ENCODE measurements around the gene TCF15.
A peak's percentile ranks its signal among the peaks of the same experiment; 100 is the strongest.
"Not testable (repeated sequence)": the region's sequence is repeated elsewhere in the genome, so short reads cannot be mapped to it uniquely, and the experiment has no call there.

The TCF15 gene

GRCh38 chr20:610130-611046 lies at the start of gene TCF15:
Gene TCF15, minus strand, starts transcription at chr20:610309. Its CDS starts 72 bp downstream, at chr20:610237.
- peak; percentile 11 for DNase-seq

DNA sequence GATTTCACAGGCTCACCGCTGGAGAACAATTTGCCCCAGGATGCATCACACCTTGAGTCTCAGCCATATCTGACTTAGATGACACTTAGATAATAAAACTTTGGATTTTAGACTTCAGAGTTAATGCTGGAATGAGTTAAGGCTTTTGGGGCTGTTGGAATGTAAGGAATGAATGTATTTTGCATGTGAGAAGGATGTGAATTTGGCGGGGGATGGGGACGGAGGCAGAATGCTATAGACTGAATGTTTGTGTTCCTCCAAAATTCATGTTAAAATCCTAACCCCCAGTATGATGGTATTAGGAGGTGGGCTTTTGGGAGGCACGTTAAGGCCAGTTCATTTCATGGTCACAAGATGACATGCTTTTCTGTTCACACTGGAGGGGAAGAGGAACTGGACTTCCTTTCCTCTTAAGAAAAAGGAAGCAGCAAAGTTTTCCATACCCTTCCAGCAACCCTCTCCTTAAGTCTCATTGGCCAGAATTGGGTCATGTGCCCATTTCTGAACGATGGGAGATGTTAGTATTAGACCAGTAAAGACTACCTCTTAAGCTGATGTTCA lies 48.7 kb upstream of the TCF15 start:
- DNase-seq: peak; percentile 38

GRCh38 chr20:658202-658601 lies 48.1 kb upstream of the TCF15 start:
- DNase-seq: no peak

- DNase-seq: no peak
Measured at GRCh38 chr20:655726-656624, 45.9 kb upstream of the TCF15 start.

DNA sequence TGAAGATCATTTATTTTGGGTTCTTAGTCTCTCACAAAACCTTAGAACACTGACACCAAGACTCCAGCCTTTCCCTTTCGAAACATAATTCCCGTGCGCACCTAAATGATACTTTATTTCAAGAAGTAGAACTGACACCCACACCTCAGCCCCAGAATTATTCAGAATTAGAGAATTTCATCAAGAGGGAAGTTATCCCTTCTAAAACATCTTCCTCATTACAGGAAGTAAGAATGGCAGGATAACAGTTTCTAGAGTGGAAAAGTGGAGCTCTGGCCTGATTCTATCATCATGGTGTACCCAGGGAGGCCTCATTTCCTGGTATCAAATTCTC lies 44.3 kb upstream of the TCF15 start:
- DNase-seq: no peak

DNA sequence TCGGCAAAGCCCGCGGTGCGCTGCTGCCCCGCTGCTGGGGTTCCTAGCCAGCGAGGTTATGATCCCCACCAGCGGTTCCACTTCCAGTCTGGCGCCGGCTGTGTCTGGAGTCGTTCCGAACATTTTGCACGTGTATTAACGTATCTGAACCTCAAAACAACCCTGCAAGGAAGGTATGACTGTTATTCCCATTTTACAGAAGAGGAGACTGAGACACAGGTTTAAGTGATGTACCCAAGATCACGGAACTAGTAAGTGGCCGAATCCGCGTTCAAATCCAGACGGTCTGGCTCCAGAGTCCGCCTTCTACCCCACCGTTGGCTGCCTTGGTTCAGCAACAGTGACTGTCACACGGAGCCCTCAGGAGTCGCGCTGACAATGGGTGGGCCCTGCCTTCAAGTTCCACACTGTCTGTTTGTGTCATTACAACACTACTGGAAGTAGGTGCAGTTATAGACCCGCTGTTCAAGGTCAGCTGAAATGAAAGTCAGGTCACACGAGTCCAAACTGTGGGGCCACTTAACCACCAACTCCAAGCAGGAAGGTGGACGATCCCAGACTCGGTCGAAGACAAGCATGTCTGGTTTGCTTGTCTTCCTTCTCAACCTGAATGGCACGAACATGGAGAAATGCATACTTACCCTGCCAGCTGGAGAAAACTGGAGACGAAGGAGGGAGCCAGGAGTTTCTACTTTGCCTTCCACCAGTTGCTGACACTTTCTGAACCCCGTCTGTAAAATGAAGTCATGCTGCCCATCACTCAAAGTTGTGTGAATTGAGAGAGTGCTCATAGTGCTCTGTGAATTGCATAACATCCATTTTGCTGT lies 43.7 kb upstream of the TCF15 start:
- DNase-seq: no peak

GRCh38 chr20:653110-653589 lies 43.0 kb upstream of the TCF15 start, which contains the start of gene SRXN1:
Gene SRXN1, minus strand, starts transcription at chr20:653200. Its CDS starts 15 bp downstream, at chr20:653185.
- DNase-seq: peak; percentile 94

DNA sequence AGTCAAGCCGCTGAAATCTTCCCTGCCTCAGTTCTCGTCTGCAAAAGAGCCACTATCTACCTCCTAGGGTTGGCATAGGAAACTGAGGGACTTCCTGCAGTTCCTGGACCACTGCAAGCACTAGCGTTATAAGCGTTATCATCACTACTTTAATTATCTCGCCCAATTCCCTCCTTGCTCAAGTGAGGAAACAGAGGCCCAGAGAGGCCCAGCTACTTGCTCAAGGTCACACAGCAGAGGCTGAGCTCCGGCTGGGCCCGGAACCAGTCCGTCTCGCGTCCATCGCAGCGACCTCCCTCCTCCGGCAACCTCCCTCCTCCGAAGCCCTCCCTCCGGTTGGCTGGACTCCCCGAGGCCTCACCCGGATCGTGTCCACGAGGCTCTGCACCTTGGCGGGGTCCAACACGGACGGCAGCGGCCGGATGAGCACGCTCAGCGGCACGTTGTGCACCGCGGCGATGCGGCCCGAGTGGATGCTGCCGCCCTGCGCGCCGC lies 42.6 kb upstream of the TCF15 start:
- peak; percentile 54 for DNase-seq

DNA sequence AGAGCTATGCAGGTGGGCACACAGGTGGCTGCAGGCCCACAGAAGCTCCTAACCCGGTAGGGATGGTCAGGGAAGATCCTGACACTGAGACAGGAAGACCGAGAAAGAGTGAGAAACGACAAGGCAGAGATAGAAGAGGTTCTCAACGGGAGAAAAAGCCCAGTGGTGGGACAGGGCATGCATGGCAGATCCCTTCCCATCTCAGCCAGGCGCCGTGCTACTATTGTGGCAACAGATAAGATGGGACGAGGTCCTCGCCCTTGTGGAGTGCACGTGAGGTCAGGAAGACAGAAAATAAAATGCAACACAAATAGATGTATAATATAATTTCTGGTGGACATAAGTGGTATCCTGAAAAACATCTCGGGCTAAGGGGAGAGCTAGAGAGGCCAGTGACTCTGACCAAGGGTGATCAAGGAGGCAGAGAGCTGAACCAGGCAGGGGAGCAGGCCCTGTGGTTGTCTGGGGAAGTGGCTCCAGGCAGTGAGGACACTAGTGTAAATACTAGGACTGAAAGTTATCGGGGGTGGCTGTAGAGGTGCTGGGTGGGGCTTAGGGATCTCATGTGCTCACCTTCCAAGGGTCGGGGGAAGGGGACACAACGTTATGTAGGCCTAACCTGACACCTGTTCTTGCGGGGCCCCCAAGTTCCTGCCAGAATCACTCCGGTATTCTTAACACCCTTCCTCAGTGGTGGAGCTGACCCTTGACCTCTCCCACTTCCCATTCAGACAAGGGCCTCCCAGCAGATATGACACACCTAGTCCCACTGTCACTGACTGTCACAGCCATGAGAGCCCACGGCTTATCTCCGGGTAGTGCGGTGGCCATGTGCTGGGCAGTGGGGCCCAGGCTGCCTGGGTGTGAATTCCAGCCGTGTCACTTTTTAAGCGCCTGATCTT lies 41.9 kb upstream of the TCF15 start:
- DNase-seq: no peak

DNA sequence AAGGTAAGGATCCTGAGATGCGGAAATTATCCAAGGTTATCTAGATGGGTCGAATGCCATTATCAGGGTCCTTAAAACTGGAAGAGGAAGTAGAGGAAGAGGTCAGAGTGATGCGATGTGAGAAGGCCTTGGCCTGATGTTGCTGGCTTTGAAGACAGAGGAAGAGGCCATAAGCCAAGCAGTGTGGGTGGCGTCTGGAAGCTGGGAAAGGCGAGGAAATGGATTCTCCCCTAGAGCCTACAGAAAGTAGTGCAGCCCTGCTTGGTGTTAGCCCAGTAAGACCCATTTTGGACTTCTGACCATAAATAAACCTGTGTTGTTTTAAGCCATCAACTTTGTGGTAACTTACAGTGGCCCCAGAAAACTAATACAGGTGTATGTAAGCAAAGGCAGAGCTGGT lies 40.8 kb upstream of the TCF15 start:
- no peak for DNase-seq

GRCh38 chr20:650281-650680 lies 40.2 kb upstream of the TCF15 start:
- DNase-seq: no peak

DNA sequence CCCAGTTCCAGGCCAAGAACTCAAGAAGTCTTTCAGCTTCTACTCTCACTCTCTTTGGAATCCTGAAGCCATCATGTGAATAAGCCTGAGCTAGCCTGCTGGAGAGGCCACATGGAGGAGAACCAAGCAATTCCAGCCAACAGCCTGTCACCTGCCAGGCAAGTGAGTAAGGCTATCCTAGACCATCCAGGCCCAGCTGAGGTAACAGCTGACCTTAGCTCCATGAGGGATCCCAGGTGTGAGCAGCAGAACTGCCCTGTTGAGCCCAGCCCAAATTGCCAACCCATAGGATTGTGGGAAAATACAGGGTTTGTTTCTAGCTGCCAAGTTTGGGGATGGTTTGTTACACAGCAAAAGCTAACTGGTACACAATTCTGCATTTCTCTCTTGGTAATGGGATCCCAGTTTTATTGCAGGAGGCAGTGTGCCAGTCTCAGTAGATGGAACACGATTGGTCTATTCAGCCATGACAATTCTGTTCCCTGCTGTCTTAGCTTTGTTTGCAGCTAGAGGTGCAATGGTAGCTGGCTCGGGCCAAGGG lies 37.4 kb upstream of the TCF15 start:
- no peak for DNase-seq

GRCh38 chr20:646868-647233 lies 36.7 kb upstream of the TCF15 start:
- DNase-seq: no peak

DNA sequence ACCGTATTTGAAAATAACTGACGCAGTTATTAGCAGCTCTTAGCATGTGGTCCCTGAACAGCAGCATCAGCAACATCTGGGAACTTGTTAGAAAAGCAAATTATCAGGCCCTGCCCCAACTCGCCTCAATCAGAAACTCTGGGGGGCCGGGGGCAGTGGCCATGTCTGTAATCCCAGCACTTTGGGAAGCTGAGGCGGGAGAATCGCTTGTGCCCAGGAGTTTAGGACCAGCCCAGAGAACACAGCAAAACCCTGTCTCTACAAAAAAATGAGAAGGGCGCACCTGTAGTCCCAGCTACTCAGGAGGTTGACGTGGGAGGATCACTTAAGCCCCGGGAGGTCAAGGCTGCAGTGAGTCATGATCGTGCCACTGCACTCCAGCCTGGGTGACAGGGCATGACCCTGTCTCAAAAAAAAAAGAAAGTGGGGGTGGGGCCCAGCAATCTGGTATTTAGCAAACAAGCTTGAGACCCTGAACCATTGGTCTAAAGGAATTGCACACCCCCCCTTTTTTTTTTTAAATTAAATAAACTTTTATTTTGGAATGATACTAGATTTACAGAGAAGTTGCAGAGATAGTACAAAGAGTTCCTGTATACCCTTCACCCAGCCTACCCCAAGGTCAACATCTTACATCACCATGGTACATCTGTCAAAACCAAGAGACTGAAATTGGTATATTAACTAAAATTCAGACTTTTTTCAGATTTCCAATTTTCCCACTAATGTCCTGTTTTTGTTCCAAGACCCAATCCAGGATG lies 36.2 kb upstream of the TCF15 start:
- DNase-seq: no peak

DNA sequence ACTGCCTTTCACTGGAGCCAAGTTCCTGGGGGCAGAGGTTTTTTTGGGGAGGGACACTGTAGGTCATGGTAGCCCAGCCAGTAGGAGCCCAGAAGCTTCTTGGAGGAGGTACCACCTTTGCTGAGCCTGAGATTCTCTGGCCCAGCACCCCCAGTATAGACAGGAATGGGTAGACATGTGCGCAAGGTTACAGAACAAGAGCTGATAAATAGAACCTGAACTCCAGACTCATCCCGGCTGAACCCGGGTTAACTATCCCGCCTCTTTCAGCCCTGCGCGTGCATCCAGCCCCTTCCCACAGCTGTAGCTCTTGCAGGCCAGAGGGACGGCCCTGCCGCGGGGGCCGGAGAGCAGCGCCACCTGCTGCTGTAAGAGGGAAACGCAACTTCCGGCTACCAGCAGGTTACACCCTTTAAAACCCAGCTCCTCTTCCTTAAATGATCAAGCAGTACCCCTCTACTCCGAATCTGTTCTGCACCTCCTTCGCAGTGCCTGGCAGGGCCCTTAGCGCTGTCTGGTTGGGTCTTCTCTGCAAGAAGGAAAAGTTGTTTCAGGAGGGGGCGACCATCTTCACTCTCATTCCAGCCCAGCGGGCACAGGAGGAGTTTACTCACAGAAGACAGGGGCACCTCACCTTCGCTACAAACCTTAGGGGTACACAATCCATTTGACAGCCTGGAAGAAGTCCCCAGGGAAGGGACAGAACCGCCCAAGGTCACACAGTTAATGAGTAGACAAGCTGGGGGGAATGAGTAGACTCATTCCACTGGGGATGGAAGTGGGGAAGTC lies 35.4 kb upstream of the TCF15 start:
- peak; percentile 65 for DNase-seq

DNA sequence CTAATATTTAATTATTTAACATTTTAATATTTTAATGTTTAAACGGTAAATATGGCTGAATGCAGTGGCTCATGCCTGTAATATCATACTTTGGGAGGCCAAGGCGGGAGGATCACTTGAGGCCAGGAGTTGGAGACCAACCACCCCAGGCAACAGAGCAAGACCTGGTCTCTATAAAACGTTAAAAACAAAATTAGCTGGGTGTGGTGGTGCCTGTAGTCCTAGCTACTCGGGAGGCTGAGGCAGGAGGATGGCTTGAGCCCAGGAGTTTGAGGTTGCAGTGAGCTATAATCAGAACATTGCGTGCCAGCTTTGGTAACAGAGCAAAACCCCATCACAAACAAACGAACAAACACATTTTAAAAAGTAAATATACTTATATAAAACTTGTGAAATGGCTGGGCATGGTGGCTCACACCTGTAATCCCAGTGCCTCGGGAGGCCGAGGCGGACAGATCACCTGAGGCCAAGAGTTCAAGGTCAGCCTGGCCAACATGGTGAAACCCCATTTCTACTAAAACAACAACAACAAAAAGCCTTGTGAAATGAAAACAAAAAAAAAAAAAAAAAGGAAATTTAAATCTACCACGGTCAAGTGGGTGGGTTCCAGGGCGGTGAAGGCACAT lies 34.7 kb upstream of the TCF15 start:
- no peak for DNase-seq

GRCh38 chr20:642398-643174 lies 32.5 kb upstream of the TCF15 start:
- DNase-seq: no peak

DNA sequence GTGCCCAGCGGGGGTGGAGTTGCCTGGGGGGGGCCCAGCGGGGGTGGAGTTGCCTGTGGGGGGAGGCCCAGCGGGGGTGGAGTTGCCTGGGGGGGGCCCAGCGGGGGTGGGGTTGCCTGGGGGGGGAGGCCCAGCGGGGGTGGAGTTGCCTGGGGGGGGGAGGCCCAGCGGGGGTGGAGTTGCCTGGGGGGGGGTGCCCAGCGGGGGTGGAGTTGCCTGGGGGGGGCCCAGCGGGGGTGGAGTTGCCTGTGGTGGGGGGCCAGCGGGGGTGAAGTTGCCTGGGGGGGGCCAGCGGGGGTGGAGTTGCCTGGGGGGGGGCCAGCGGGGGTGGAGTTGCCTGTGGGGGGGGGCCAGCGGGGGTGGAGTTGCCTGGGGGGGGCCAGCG lies 31.9 kb upstream of the TCF15 start:
- not testable (repeated sequence) for DNase-seq

Data from EL (cell line).